Kidney epithelial cell (primary cell): Measurements from ENCODE around the gene SNCAIP. TPM values are rescaled to one million over a fixed set of nuclear protein-coding genes. Genes with fewer than 3 reads are reported as not detected.

Experiments used
- DNase-seq: peaks from one replicate; pipeline ENCODE4 v3.0.0-alpha.2; 2010; ENCODE audit warnings: low read depth
- H3K27me3 ChIP-seq: 2 replicates; pipeline ENCODE4 v1.6.0; 2011; ENCODE audit warnings: low read length; ENCODE audit not compliant: control insufficient read depth, insufficient read depth
- H3K36me3 ChIP-seq: 2 replicates; pipeline ENCODE4 v1.5.1; 2011; ENCODE audit warnings: low read length; ENCODE audit not compliant: control insufficient read depth, insufficient read depth
- H3K4me3 ChIP-seq: 2 replicates; pipeline ENCODE4 v1.5.1; 2011; ENCODE audit warnings: low read depth, mild to moderate bottlenecking, control low read depth, low read length
- total RNA-seq: library from RNA; depleted of rRNA; stranded (reverse); fragments of >200 nt; gene quantifications from 2 replicates; pipeline ENCODE4 v1.2.3, GENCODE V29; 2015
- TF ChIP-seq, protein P1 (sequence below): IDR thresholded peaks from 2 replicates; pipeline ENCODE4 v1.5.1; 2011; ENCODE audit warnings: mild to moderate bottlenecking, moderate library complexity, low read length, control low read depth, inconsistent platforms; ENCODE audit not compliant: insufficient read depth, poor library complexity, severe bottlenecking

SNCAIP gene
- total RNA-seq, 1 donor from 2014 or later = 3.1 TPM

DNA sequence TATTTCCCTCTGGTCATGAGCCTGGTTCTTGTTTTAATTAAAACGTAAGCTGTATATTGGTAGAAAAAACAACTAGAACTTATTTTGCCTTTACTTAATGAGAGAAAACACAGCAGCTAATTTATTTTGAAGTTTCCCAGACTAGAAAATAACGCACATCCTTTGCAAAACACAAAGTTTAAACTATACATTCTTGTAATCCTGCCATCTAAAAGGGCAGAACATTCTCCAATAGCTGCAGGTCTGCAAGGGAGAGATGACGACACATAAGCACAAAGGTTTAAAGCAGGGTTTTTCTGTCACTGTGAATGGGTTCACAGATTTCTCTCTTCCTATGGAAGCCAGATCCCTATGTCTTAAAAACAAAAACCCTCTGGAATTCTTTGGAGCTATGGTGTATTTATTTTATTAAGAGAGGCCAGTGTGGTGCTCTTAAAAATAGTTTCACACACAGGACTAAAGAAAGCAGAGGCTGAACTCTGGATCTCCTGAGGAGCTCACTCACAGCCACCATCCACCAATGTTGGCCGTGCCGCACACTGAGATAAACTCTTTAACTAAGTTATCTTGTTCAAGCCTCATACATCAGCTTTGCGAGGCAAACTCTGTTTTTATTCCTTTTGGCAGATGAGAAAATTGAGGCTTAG, 82.4 kb downstream of the SNCAIP start:
- Histone ChIP-seq H3K36me3 (no peaks in the 10 kb centered on the region), H3K4me3 (no peak overlapping the region), H3K27me3 (no peaks in the 10 kb centered on the region)
- no peak for DNase-seq
- TF ChIP-seq, protein P1, sequence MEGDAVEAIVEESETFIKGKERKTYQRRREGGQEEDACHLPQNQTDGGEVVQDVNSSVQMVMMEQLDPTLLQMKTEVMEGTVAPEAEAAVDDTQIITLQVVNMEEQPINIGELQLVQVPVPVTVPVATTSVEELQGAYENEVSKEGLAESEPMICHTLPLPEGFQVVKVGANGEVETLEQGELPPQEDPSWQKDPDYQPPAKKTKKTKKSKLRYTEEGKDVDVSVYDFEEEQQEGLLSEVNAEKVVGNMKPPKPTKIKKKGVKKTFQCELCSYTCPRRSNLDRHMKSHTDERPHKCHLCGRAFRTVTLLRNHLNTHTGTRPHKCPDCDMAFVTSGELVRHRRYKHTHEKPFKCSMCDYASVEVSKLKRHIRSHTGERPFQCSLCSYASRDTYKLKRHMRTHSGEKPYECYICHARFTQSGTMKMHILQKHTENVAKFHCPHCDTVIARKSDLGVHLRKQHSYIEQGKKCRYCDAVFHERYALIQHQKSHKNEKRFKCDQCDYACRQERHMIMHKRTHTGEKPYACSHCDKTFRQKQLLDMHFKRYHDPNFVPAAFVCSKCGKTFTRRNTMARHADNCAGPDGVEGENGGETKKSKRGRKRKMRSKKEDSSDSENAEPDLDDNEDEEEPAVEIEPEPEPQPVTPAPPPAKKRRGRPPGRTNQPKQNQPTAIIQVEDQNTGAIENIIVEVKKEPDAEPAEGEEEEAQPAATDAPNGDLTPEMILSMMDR = no peak

DNA sequence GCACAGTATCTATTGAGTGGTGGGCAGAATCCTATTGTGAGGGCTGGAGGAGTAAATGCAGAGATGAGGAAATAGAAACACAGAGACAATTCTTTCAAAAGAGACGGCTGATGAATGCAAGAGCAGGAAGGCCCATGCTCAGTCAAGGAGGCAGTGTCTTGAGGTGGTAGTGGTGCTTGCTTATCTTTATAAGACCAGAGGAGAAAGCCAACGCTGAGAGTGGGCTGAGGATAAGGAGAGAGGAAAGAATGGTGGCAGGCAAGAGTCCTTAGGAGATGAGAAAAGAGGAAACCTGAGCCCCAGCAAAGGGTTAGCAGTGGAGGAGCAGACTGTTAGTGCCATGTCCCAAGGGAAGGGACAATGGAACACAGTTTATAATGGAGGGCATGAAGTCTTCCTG, 86.0 kb downstream of the SNCAIP start:
- Histone ChIP-seq H3K4me3 (no peak overlapping the region), H3K36me3 (no peaks in the 10 kb centered on the region), H3K27me3 (no peaks in the 10 kb centered on the region)
- DNase-seq = no peak
- TF ChIP-seq, protein P1 = no peak

DNA sequence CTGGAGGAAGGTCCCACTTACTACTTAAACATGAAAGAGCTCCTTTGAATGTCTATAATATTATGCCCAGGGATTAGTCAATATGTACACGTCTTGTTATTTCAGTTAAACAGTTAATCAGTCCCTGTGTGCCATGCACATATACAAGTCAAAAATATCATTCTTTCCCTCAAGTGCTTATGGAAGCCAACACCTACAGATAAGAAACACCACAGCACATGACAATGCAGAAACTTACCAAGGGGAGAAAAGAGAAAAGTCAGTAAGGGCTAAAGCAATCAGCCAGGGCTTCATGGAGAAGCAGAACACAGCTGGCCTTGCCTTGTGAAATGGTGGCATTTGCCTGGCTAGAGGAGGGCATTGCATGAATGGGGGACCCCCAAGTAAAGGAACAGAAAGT, 88.3 kb downstream of the SNCAIP start:
- DNase-seq = no peak
- no peaks in the 10 kb centered on the region for H3K36me3 ChIP-seq
- H3K4me3 ChIP-seq = no peak overlapping the region
- TF ChIP-seq, protein P1 = no peak
- H3K27me3 ChIP-seq = no peaks in the 10 kb centered on the region

DNA sequence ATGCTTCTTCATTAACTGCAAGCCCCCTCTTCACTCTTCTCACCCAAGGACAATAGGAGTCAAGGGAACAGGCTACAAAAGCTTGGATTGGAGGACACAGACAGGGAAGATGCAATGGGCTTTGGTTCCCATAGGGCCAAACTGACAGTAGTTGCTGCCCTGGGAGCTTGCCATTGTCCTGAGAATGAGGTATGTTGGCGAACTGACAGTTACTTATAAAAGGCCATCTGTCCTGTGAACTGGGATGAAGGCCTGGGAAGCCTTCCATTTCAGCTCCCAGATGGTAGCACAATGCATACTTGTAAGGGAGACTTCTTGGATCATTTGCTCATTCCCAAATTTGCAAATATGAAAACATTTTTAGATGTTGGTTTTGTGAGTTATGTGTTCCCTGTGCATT, 88.9 kb downstream of the SNCAIP start:
- no peaks in the 10 kb centered on the region for H3K27me3 ChIP-seq
- TF ChIP-seq, protein P1 = no peak
- no peak for DNase-seq
- H3K36me3 ChIP-seq = no peaks in the 10 kb centered on the region
- H3K4me3 ChIP-seq = no peak overlapping the region

DNA sequence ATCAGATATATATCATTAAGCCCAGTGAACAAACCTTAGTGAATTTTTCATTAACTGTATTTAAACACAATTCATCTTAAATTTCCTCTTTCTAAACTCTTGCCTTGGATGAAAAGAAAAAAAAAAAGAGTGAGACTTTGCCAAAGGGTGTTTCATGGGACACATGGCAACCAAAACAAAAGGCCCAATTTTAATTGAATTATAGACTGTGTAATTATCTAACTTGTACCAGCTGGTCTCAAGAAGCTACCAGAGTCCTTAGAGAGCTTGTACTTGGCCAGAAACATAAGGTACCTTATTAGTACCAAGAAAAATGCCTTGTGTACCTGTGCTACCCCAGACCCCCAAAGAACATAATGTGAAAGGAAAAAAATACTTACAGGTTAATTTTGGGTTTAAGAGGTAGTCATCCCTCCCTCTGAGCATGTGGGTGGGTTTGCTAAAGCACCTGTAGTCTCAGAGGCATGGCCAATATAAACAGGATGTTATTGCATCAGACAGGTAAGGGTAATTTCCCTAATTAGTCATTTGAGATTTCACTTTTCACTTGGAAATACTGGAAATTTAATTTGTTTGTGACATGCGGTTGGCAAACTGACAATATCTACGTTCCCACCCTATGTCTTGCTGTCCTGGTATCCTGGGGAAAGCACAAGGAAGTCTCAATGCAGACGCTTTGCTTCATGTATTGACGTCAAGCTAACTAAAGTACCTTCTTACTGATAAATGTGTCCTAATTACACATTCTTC, 90.1 kb downstream of the SNCAIP start:
- DNase-seq = no peak
- Histone ChIP-seq H3K27me3 (no peaks in the 10 kb centered on the region), H3K36me3 (no peaks in the 10 kb centered on the region), H3K4me3 (no peak overlapping the region)
- TF ChIP-seq, protein P1 = no peak
